ENCODE data around the gene DCLK2.

The DCLK2 gene

GRCh38 chr4:150070464-150071170 lies 7.6 kb upstream of the DCLK2 start:
- DNase-seq: no peak

GRCh38 chr4:150072471-150072870 lies 5.8 kb upstream of the DCLK2 start:
- no peak for DNase-seq

- peak; percentile 75 for DNase-seq
Measured at GRCh38 chr4:150072906-150073714, 5.1 kb upstream of the DCLK2 start.

- DNase-seq: no peak
Measured at GRCh38 chr4:150074064-150074463, 4.2 kb upstream of the DCLK2 start.

GRCh38 chr4:150078579-150079080 lies 385 bp downstream of the DCLK2 start:
- DNase-seq: peak; percentile 29

GRCh38 chr4:150079081-150079581 lies 886 bp downstream of the DCLK2 start:
- peak; percentile 43 for DNase-seq

- no peak for DNase-seq
Measured at GRCh38 chr4:150080337-150080736, 2.1 kb downstream of the DCLK2 start.

GRCh38 chr4:150080875-150081274 lies 2.6 kb downstream of the DCLK2 start:
- no peak for DNase-seq

- DNase-seq: no peak
Measured at GRCh38 chr4:150082241-150082640, 4.0 kb downstream of the DCLK2 start.

- DNase-seq: no peak
Measured at GRCh38 chr4:150087006-150087405, 8.8 kb downstream of the DCLK2 start.

- no peak for DNase-seq
Measured at GRCh38 chr4:150089732-150090131, 11.5 kb downstream of the DCLK2 start.

GRCh38 chr4:150090836-150091235 lies 12.6 kb downstream of the DCLK2 start:
- no peak for DNase-seq

- DNase-seq: no peak
Measured at GRCh38 chr4:150094676-150095075, 16.4 kb downstream of the DCLK2 start.

- DNase-seq: no peak
Measured at GRCh38 chr4:150096625-150097024, 18.4 kb downstream of the DCLK2 start.

- no peak for DNase-seq
Measured at GRCh38 chr4:150098214-150098613, 20.0 kb downstream of the DCLK2 start.

- no peak for DNase-seq
Measured at GRCh38 chr4:150104404-150105027, 26.3 kb downstream of the DCLK2 start.

GRCh38 chr4:150106886-150107285 lies 28.6 kb downstream of the DCLK2 start:
- DNase-seq: no peak

GRCh38 chr4:150108691-150109090 lies 30.4 kb downstream of the DCLK2 start:
- DNase-seq: no peak

- DNase-seq: no peak
Measured at GRCh38 chr4:150114641-150115040, 36.4 kb downstream of the DCLK2 start.

- DNase-seq: no peak
Measured at GRCh38 chr4:150115851-150116250, 37.6 kb downstream of the DCLK2 start.

- DNase-seq: no peak
Measured at GRCh38 chr4:150116506-150116905, 38.3 kb downstream of the DCLK2 start.

- DNase-seq: no peak
Measured at GRCh38 chr4:150117094-150117493, 38.8 kb downstream of the DCLK2 start.

- no peak for DNase-seq
Measured at GRCh38 chr4:150117629-150118028, 39.4 kb downstream of the DCLK2 start.

GRCh38 chr4:150119492-150119891 lies 41.2 kb downstream of the DCLK2 start:
- DNase-seq: no peak

Measured in NCI-H526 treated with DMSO at 0.1 percent for 48 hours (cell line).